ENCODE results near the gene CHST13.

Gene CHST13

DNA sequence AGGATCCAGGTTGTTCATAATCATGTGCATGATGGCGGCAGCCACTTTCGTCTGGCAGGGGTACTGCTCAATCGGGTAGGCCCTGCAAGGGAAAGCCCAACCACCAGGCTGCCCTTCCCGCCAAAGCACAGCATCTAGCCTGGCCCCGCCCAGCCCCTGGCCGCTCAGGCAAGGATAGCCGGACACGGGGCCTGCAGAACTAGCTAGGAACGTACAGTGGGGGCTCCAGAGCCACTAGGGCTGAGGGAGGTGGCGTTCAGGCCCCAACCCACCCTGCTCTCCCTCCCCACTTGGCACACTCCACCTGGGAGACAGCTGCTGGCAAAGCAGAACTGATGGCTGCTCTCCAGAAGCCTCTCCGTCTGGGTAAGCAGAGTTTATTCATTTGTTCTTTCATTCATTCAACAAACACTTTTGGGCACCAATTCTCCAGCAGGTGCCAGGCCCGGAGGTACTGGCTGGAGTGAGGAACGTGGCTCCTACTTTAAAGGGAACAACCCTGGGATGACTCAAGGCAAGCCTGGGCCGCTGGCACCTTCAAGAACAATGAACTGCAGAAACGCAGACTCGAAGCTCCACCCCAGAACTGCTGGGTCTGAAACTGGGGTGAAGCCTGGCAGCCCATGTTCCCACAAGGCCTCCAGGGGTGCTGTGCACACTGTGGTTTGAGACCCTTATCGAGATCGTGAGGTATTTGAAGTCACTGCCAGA lies 14.2 kb upstream of the CHST13 start:
- DNase-seq (ENCODE audit: low read depth) = no peak

DNA sequence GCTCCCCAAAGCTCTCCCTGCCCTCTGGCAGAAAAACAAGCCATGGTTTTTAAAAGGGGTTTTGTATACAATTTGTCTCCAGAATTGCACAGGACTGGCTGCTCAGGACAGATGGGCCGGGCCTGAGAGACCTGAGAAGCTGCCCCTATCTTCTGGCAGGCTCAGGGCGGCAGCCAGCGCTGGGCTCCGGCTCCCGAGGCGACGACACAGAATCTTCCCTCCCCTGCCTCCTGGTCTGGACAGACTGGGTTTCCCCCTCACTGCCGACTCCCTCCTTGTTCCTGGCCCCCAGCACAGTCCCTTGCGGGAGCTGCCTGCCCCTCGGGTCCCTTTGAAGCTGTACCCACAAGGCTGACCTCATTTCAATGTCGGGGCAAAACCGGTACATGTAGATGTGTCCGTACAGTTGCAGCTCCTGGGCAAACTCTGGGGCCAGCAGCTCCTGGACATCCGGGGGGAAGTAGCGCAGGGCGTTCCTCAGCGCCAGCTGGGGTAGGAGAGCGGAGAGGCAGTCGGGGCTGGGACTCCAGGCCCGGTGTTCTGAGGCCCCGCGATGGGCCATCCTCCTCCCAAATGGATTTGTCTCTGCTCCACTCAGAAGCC lies 13.5 kb upstream of the CHST13 start:
- no peak for DNase-seq (ENCODE audit: low read depth)

GRCh38 chr3:126511291-126511690 lies 12.7 kb upstream of the CHST13 start:
- no peak for DNase-seq (ENCODE audit: low read depth)

DNA sequence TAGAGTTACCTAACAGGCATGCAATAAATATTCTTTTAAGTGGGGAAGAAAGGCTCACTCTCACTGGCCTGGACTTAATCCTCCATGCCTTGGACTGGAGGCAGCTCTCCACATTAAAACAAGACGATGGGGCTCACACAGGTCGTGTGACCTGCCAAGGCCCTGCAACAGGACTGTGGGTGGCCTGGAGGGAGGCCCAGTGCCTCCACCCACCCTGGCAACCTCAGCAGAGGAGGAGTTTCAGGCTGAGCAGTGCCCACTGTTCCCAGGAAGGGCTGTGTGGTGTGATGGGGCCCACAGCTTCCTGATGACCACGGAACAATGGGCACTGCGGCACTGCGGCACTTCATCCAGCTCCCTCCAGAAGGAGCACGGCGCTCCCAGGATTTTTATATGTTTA lies 11.9 kb upstream of the CHST13 start:
- DNase-seq (ENCODE audit: low read depth) = no peak

DNA sequence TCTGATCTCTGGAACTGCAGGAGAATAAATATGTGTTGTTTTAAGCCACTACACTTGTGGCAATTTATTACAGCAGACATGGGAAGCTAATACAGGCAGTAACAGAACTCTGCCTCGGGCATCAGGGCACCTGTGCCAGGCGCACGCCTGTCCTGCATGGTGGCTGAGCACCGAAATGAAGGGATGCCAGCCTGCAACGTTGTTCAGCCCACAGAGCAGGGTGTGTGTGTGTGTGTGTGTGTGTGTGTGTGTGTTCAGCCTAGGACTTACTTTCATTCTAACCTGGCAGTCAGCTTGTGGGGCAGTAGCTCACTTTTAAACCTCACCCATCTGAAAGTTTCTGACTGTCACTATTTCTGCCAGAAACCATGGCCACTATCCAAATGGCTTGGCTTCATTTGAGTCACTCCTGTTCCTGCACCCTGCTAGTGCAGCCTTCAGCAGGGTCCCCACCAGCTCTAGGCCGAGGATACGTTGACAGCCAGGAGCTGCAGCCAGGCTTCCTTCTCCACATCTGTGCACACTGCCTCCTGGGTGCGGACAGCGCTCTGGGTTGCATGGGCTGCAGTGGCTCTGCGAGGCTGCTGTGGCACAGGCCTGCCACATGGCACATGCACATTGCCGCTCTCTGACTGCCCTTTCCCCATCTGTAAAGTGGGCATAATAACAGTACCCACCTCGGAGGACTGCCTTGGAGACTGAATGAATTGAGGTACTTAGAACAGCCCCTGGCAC lies 10.9 kb upstream of the CHST13 start:
- no peak for DNase-seq (ENCODE audit: low read depth)

- DNase-seq (ENCODE audit: low read depth) = no peak
Measured at GRCh38 chr3:126514161-126514560, 9.8 kb upstream of the CHST13 start.

DNA sequence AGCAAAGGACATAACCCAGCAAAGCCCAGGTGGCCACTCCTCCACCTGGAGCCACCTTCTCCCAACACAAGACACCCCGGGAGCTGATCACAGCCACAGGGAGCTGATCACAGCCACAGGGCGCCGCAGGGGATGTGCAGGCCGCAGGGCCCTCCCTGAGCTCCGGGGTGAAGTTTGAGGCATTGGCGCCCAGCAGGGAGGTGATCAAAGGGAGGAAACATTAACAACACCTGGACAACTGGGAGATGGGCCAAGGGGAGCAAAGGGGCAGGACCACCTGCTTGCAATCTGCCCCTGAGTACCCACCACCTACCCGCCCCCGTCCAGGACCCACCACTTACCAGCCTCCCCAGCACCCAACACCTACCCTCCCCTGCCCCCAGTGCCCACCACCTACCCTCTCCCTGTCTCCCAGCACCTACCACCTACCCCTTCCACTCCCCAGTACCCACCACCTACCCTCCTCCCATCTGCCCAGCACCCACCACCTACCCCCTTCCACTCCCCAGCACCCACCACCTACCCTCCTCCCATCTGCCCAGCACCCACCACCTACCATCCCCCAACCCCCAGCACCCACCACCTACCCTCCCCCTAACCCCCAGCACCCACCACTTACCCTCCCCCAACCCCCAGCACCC lies 8.8 kb upstream of the CHST13 start:
- no peak for DNase-seq (ENCODE audit: low read depth)

GRCh38 chr3:126516152-126516935 lies 7.6 kb upstream of the CHST13 start:
- no peak for DNase-seq (ENCODE audit: low read depth)

DNA sequence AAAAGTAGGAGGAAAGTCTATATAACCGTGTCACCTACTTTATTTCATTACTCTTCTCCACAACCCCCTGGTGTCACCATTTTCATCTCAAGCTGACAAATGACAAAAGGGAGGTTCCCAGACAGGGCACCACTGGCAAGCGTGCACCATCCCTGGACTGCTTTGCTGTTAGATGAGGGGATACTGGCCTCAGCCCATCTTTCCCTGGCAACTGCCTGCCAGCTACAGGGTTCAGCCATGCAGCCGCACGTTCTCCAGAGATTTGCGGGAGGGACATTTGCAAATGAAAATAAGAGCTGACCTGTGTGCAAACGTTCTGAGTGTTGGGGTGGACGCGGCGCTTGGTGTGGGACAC lies 7.0 kb upstream of the CHST13 start:
- no peak for DNase-seq (ENCODE audit: low read depth)

DNA sequence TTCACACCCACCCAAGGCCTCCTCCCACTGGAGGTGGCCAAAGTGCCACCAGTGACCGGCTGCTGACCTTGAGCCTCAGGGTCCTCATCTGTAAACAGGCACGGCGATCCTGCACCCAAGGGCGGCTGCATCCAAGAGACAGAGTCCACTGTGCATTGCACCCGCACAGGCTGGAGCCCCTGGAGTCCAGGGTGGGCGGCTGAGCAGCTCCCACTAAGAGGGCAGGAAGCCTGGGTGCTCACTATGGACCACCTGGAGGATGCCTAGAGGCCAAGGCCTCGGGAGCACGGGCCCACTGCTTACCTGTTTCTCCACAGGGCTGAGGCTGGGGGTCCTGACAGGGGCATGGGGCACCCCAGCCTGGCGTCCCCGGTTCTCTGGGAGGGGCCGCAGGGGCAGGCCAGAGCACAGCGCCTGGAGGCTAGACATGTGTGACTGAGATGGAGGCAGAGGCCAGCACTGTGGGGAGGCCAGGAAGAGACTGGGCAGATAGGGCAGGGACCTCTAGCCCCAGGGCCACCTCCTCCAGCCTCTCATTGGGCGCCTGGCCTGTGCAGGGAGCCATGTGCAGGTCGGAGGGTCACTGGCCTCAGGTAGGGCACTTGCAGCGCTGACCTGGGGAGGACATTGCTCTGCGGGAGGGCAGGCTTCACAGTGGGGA lies 6.5 kb upstream of the CHST13 start, which contains the start of gene UROC1:
Gene UROC1 (minus strand): TSS at position 483 of the 661 bp plus-strand sequence. CDS start 54 bp downstream, at position 429.
- DNase-seq (ENCODE audit: low read depth) = no peak

DNA sequence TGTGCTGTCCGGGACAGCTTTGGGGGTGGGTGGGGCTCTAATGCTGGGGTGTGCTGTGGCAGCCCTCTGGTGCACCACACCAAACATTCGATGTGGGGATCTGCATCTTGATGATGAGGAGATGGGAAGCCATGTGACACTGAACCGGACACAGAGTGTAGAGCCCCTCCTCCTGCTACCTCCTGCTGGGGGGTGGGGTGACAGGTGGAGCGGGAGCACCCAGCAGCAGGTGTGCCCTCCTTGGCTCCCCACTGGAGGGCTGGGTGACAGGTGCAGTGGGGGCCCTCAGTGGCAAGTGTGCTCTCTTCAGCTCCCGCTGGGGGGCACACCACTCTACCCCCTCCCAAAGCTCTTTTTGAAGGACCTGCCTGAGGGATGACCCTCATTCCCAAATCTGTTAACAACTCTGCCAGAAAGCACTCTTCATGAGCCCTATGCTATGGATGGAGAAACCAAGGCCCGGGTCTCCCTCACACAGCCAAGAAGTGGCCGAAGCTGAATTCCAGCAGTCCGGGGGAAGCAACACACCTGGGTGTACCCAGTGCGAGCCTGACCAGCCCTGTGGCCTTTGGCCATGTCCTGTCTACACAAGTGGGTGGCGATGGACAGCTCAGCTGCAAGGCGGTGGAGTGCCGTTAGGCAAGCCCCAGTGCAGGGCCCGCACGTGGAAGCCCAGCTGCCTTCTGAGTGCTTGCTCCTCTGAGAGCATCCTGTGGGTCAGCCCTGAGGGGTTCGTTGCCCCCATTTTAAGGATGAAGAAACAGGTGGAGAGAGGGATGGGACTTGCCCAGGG lies 5.8 kb upstream of the CHST13 start:
- DNase-seq (ENCODE audit: low read depth) = no peak

- DNase-seq (ENCODE audit: low read depth) = no peak
Measured at GRCh38 chr3:126518779-126519177, 5.2 kb upstream of the CHST13 start.

GRCh38 chr3:126519506-126520455 lies 4.2 kb upstream of the CHST13 start:
- DNase-seq (ENCODE audit: low read depth) = no peak

DNA sequence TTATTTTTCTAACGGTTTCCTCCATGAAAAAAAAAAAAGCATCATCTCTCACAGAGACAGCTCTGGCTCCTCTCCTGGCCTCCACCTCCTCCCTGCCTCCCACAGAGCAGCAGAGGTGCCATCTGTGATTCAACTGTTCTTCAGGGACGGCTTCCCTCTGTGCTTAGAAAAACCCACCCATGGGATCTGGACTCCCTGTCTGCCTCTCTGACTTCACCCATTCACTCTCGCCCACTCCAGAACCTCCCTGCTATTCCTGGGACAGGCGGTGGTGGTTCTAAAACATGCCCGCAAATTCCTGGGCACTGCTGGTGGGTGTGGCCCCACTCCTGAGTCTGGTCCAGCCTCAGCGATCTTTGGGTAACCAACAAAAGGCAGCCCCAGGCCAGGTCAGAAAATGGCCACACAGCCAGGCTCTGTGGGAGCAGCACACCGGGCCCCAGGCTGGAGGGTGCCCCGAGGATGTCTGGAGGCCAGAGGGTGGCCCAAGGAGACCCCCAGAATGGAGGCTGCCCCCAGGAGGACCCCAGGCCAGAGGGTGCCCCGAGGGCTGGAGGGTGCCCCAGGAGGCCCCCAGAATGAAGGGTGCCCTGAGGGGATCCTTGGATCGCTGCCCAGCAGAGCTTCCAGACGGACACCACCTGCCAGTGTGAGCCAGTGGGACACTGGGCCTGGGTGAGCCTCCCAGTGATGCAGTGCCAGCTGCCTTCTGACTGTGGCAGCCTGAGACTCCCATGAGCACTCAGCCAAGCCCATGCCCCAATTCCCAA lies 2.6 kb upstream of the CHST13 start:
- DNase-seq (ENCODE audit: low read depth) = no peak

- peak; percentile 57 for DNase-seq (ENCODE audit: low read depth)
Measured at GRCh38 chr3:126522363-126522788, 1.6 kb upstream of the CHST13 start.

- DNase-seq (ENCODE audit: low read depth) = no peak
Measured at GRCh38 chr3:126524429-126524988, 554 bp downstream of the CHST13 start.

- no peak for DNase-seq (ENCODE audit: low read depth)
Measured at GRCh38 chr3:126525091-126525852, 1.3 kb downstream of the CHST13 start.

All from EH (cell line).